IMR-90 (cell line): ENCODE measurements around the gene BAHD1. TPM values are rescaled to one million over a fixed set of nuclear protein-coding genes. Genes with fewer than 3 reads are reported as not detected.

Source experiments
- ATAC-seq: fragments of 200-7000 bp; cut with Tn5 transposase; 2 replicates; pipeline ENCODE4 v1.9.1; 2020; ENCODE audit warnings: low read depth, mild to moderate bottlenecking, moderate library complexity
- BruUV-seq: library from RNA; stranded (reverse); fragments of 400-500 nt; replicated peaks from 2 replicates; lab custom pipeline; 2021; lab: Mats Ljungman, UMichigan
- CTCF ChIA-PET: fragments of 300-600 bp; formaldehyde crosslinking; extraction: SDS; loops from one replicate; lab custom pipeline; 2021; ENCODE audit warnings: antibody characterized with exemption; lab: Yijun Ruan, JAX
- POLR2A ChIA-PET: fragments of 300-600 bp; sonication (Branson Sonifier 250); formaldehyde crosslinking; loops from one replicate; lab custom pipeline; 2022; ENCODE audit warnings: antibody characterized with exemption; ENCODE audit not compliant: unreplicated experiment; lab: Charles Lee
- DNase-seq: peaks from one replicate; pipeline ENCODE4 v3.0.0; 2013
- H2AFZ ChIP-seq: replicated peaks from 2 replicates; pipeline ENCODE3; 2013; ENCODE audit warnings: low read length, mild to moderate bottlenecking; ENCODE audit not compliant: poor library complexity
- H2AK5ac ChIP-seq: 2 replicates; pipeline ENCODE4 v1.6.1; 2013; ENCODE audit warnings: low read depth, low read length, inconsistent platforms
- H2AK9ac ChIP-seq: replicated peaks from 2 replicates; pipeline ENCODE3; 2013; ENCODE audit warnings: mild to moderate bottlenecking, low read depth, low read length, moderate library complexity; ENCODE audit not compliant: poor library complexity
- H2BK120ac ChIP-seq: 2 replicates; pipeline ENCODE4 v1.6.1; 2013; ENCODE audit warnings: low read depth, low read length, inconsistent platforms
- H2BK15ac ChIP-seq: 3 replicates; pipeline ENCODE4 v1.6.1; 2013; ENCODE audit warnings: low read depth, low read length, inconsistent platforms
- H2BK20ac ChIP-seq: 2 replicates; pipeline ENCODE4 v1.6.1; 2013; ENCODE audit warnings: low read depth, mild to moderate bottlenecking, inconsistent platforms, low read length, moderate library complexity
- H2BK5ac ChIP-seq: 2 replicates; pipeline ENCODE4 v1.6.1; 2013; ENCODE audit warnings: mild to moderate bottlenecking, low read depth, low read length, inconsistent platforms; ENCODE audit not compliant: poor library complexity, severe bottlenecking
- H3K14ac ChIP-seq: replicated peaks from 2 replicates; pipeline ENCODE4 v1.6.1; 2013; ENCODE audit warnings: low read depth, low read length, inconsistent platforms
- H3K18ac ChIP-seq: 2 replicates; pipeline ENCODE4 v1.6.1; 2013; ENCODE audit warnings: low read depth, low read length, control low read depth
- H3K23ac ChIP-seq: 2 replicates; pipeline ENCODE4 v1.6.1; 2013; ENCODE audit warnings: low read depth, low read length, inconsistent platforms
- H3K27ac ChIP-seq: 2 replicates; pipeline ENCODE4 v1.5.1; 2013; ENCODE audit warnings: mild to moderate bottlenecking, control low read depth, low read length; ENCODE audit not compliant: insufficient read depth
- H3K27me3 ChIP-seq: 2 replicates; pipeline ENCODE4 v1.6.1; 2013; ENCODE audit warnings: low read length; ENCODE audit not compliant: control insufficient read depth, insufficient read depth
- H3K36me3 ChIP-seq: 2 replicates; pipeline ENCODE4 v1.6.1; 2013; ENCODE audit warnings: low read length, mixed read lengths; ENCODE audit not compliant: control insufficient read depth, insufficient read depth
- H3K4ac ChIP-seq: 2 replicates; pipeline ENCODE4 v1.6.1; 2013; ENCODE audit warnings: low read depth, low read length, inconsistent platforms
- H3K4me1 ChIP-seq: 2 replicates; pipeline ENCODE4 v1.6.1; 2013; ENCODE audit warnings: low read length, mixed read lengths; ENCODE audit not compliant: control insufficient read depth, insufficient read depth
- H3K4me2 ChIP-seq: 2 replicates; pipeline ENCODE4 v1.6.1; 2013; ENCODE audit warnings: low read depth, mild to moderate bottlenecking, control low read depth, low read length, moderate library complexity
- H3K4me3 ChIP-seq: 2 replicates; pipeline ENCODE4 v1.5.1; 2013; ENCODE audit warnings: low read depth, mild to moderate bottlenecking, control low read depth, low read length, moderate library complexity; ENCODE audit not compliant: insufficient read depth
- H3K56ac ChIP-seq: 2 replicates; pipeline ENCODE4 v1.6.1; 2013; ENCODE audit warnings: low read length, inconsistent platforms; ENCODE audit not compliant: insufficient read depth; ENCODE audit errors: extremely low read depth
- H3K79me1 ChIP-seq, 2 experiments: 2 replicates each; pipeline ENCODE4 v1.6.1; 2013; ENCODE audit warnings: low read length in 2 of 2, inconsistent platforms in 1 of 2, low read depth in 1 of 2
- H3K9ac ChIP-seq: 2 replicates; pipeline ENCODE4 v1.6.1; 2013; ENCODE audit warnings: low read depth, low read length, control low read depth
- H3K9me1 ChIP-seq: 2 replicates; pipeline ENCODE4 v1.6.1; 2013; ENCODE audit warnings: low read length, inconsistent platforms; ENCODE audit not compliant: insufficient read depth
- H3K9me3 ChIP-seq: 2 replicates; pipeline ENCODE4 v1.6.1; 2013; ENCODE audit warnings: low read length; ENCODE audit not compliant: control insufficient read depth, insufficient read depth
- H4K20me1 ChIP-seq: 2 replicates; pipeline ENCODE4 v1.6.1; 2013; ENCODE audit warnings: low read length, inconsistent platforms; ENCODE audit not compliant: insufficient read depth
- H4K5ac ChIP-seq: 2 replicates; pipeline ENCODE4 v1.6.1; 2013; ENCODE audit warnings: mild to moderate bottlenecking, low read depth, low read length, control low read depth
- H4K8ac ChIP-seq, 2 experiments: 2 replicates each; pipeline ENCODE4 v1.6.1; 2013; ENCODE audit warnings: low read depth in 2 of 2, low read length in 2 of 2, control low read depth in 1 of 2, inconsistent platforms in 1 of 2
- H4K91ac ChIP-seq: 2 replicates; pipeline ENCODE4 v1.6.1; 2013; ENCODE audit warnings: low read depth, low read length, inconsistent platforms; ENCODE audit not compliant: insufficient read depth
- BHLHE40 ChIP-seq: fragments of 150-350 bp; IDR thresholded peaks from 2 replicates; pipeline ENCODE4 v1.6.1; 2016; ENCODE audit warnings: mild to moderate bottlenecking, low read depth, low read length
- CEBPB ChIP-seq: IDR thresholded peaks from 2 replicates; pipeline ENCODE4 v1.6.1; 2012; ENCODE audit warnings: low read depth, low read length, improper control_type of control experiment
- CHD1 ChIP-seq: IDR thresholded peaks from 2 replicates; pipeline ENCODE4 v1.6.1; 2012; ENCODE audit warnings: low read depth, low read length, improper control_type of control experiment
- CTCF ChIP-seq: conservative IDR thresholded peaks from 2 replicates; pipeline ENCODE4 v1.5.1; 2012; ENCODE audit warnings: mild to moderate bottlenecking, low read depth, low read length, improper control_type of control experiment
- ELK1 ChIP-seq: fragments of 150-350 bp; IDR thresholded peaks from 2 replicates; pipeline ENCODE4 v1.6.1; 2016; ENCODE audit warnings: low read depth, mild to moderate bottlenecking, low read length, moderate library complexity, borderline replicate concordance
- FOS ChIP-seq: fragments of 150-350 bp; IDR thresholded peaks from 2 replicates; pipeline ENCODE4 v1.6.1; 2016; ENCODE audit warnings: low read depth, low read length
- MAFK ChIP-seq: IDR thresholded peaks from 2 replicates; pipeline ENCODE4 v1.6.1; 2012; ENCODE audit warnings: low read depth, low read length, improper control_type of control experiment
- MAZ ChIP-seq: IDR thresholded peaks from 2 replicates; pipeline ENCODE4 v1.6.1; 2012; ENCODE audit warnings: low read depth, mild to moderate bottlenecking, low read length, improper control_type of control experiment, moderate library complexity, borderline replicate concordance
- MXI1 ChIP-seq: IDR thresholded peaks from 2 replicates; pipeline ENCODE4 v1.6.1; 2012; ENCODE audit warnings: low read depth, mild to moderate bottlenecking, low read length, moderate library complexity, borderline replicate concordance
- NFE2L2 ChIP-seq: fragments of 150-350 bp; IDR thresholded peaks from 2 replicates; pipeline ENCODE4 v1.6.1; 2016; ENCODE audit warnings: low read depth, mild to moderate bottlenecking, low read length
- POLR2A ChIP-seq: IDR thresholded peaks from 2 replicates; pipeline ENCODE4 v1.6.1; 2012; ENCODE audit warnings: mild to moderate bottlenecking, low read depth, low read length
- RAD21 ChIP-seq: IDR thresholded peaks from 2 replicates; pipeline ENCODE4 v1.6.1; 2012; ENCODE audit warnings: low read length, improper control_type of control experiment
- RCOR1 ChIP-seq: IDR thresholded peaks from 2 replicates; pipeline ENCODE4 v1.6.1; 2012; ENCODE audit warnings: mild to moderate bottlenecking, low read length, improper control_type of control experiment; ENCODE audit not compliant: insufficient replicate concordance
- RFX5 ChIP-seq: IDR thresholded peaks from 2 replicates; pipeline ENCODE4 v1.8.0; 2012; ENCODE audit warnings: low read depth, mild to moderate bottlenecking, low read length, moderate library complexity
- SMC3 ChIP-seq: fragments of 150-350 bp; IDR thresholded peaks from 2 replicates; pipeline ENCODE4 v1.6.1; 2016; ENCODE audit warnings: low read depth, mild to moderate bottlenecking, antibody characterized with exemption, low read length, moderate library complexity
- WGBS, 2 experiments: methylation state at CpG; one replicate each; pipeline versions ENCODE4 v1.1.5 to v1.1.7; 2013; ENCODE audit warnings: missing lambda C conversion rate in 2 of 2; ENCODE audit not compliant: insufficient read length in 1 of 2; ENCODE audit errors: extremely low coverage in 2 of 2; 5-methylcytosine and 5-hydroxymethylcytosine counted together
- dilution Hi-C: fragments of 300-500 bp; cut with HindIII; formaldehyde crosslinking; loops from one replicate; pipeline ENCODE4 v1.14.3; 2018; ENCODE audit warnings: low sequenced_read_pairs; ENCODE audit not compliant: unreplicated experiment
- in situ Hi-C: fragments of 300-500 bp; cut with MboI; formaldehyde crosslinking; loops from 3 replicates; pipeline ENCODE4 v1.14.3; 2019; ENCODE audit warnings: low sequenced_read_pairs, inconsistent platforms, mixed read lengths
- intact Hi-C: fragments of 100-400 bp; cut with micrococcal nuclease; formaldehyde crosslinking; loops from 2 replicates; pipeline ENCODE4 v1.10.0; 2022
- polyA plus RNA-seq, 3 experiments: library from polyadenylated mRNA; depleted of rRNA; stranded (reverse); fragments of >200 nt; gene quantifications; 2 replicates each; pipeline ENCODE4 v1.2.3, GENCODE V29; 2012; ENCODE audit warnings: low replicate concordance in 1 of 3
- total RNA-seq: library from RNA; depleted of rRNA; stranded (reverse); fragments of >200 nt; gene quantifications from 2 replicates; pipeline ENCODE4 v1.2.3, GENCODE V29; 2012
- TF ChIP-seq, protein P1 (sequence below): fragments of 150-350 bp; IDR thresholded peaks from 2 replicates; pipeline ENCODE4 v1.6.1; 2017; ENCODE audit warnings: mild to moderate bottlenecking, antibody characterized with exemption, low read length, low read depth

BAHD1 gene
- total and polyA plus RNA-seq, 2 of the 4 experiments (the other 2 are of a cell fraction), result 3.0 to 8.7 TPM

- Histone ChIP-seq H3K14ac (no peak overlapping the region), H3K18ac (no peak overlapping the region), H4K20me1 (no peaks in the 10 kb centered on the region), H2AFZ (peak overlapping the region; percentile 83), H3K4me1 (peaks cover 14% of the 10 kb centered on the region), H3K9me3 (no peaks in the 10 kb centered on the region), H3K9ac (no peak overlapping the region), H4K8ac (no peak overlapping the region), H2BK20ac (no peak overlapping the region), H3K79me1 (no peaks in the 10 kb centered on the region), H2AK5ac (no peak overlapping the region), H3K27ac (no peak overlapping the region), H3K36me3 (no peaks in the 10 kb centered on the region), H2BK15ac (no peak overlapping the region), H3K4me3 (no peak overlapping the region), H2AK9ac (no peak overlapping the region), H2BK5ac (no peak overlapping the region), H4K5ac (no peak overlapping the region), H3K4me2 (no peak overlapping the region; the same call in 1 of the 2 replicates), H3K23ac (no peak overlapping the region), H3K9me1 (peaks cover 4% of the 10 kb centered on the region; the same call in 1 of the 2 replicates), H2BK120ac (no peak overlapping the region), H4K91ac (no peak overlapping the region), H3K56ac (no peak overlapping the region), H3K27me3 (peaks cover 85% of the 10 kb centered on the region), H3K4ac (no peak overlapping the region)
- ATAC-seq (no peak), DNase-seq (no peak)
- intact Hi-C loops (no loop called here), in situ Hi-C loops (no loop called here), dilution Hi-C loops (no loop called here)
- CTCF ChIA-PET, result no interaction called here
- TF ChIP-seq MAZ, result no peak
- TF ChIP-seq ELK1, result no peak
- TF ChIP-seq RCOR1, result no peak
- TF ChIP-seq FOS, result no peak
- TF ChIP-seq NFE2L2, result no peak
- TF ChIP-seq MAFK, result no peak
- no peak for TF ChIP-seq RAD21
- no peak for TF ChIP-seq CEBPB
- TF ChIP-seq SMC3, result no peak
- no peak for TF ChIP-seq MXI1
- TF ChIP-seq RFX5, result no peak
- no peak for TF ChIP-seq CTCF
- no peak for TF ChIP-seq BHLHE40
- TF ChIP-seq CHD1, result no peak
- no peak for TF ChIP-seq POLR2A
- TF ChIP-seq, protein P1, sequence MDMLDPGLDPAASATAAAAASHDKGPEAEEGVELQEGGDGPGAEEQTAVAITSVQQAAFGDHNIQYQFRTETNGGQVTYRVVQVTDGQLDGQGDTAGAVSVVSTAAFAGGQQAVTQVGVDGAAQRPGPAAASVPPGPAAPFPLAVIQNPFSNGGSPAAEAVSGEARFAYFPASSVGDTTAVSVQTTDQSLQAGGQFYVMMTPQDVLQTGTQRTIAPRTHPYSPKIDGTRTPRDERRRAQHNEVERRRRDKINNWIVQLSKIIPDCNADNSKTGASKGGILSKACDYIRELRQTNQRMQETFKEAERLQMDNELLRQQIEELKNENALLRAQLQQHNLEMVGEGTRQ, result no peak
- POLR2A ChIA-PET, result no interaction called here
- BruUV-seq, result no TSS peak
- WGBS, 2 experiments, result 13% methylated on average over 6 of the region's 20 CpGs; no CpG with 5 or more reads in 1 of the 2 experiments
Observed at GRCh38 chr15:40435023-40435709, 5.6 kb upstream of the BAHD1 start.
